Stimulated activated CD8-positive, alpha-beta memory T cell treated with anti-CD3 and anti-CD28 coated beads, Interleukin-7, amount 100 ng/mL, for 24 hours (primary cell): ENCODE data around the gene LENG8.

Experiments used
- DNase-seq: peaks from one replicate; pipeline ENCODE4 v3.0.0-alpha.2; 2020; ENCODE audit warnings: low read depth

The LENG8 gene

GRCh38 chr19:54424201-54424600 lies 24.8 kb upstream of the LENG8 start:
- DNase-seq: no peak

- DNase-seq: no peak
Observed at GRCh38 chr19:54424660-54425381, 24.2 kb upstream of the LENG8 start.

GRCh38 chr19:54425382-54425723 lies 23.6 kb upstream of the LENG8 start:
- DNase-seq: no peak

GRCh38 chr19:54426291-54426931 lies 22.6 kb upstream of the LENG8 start:
- no peak for DNase-seq

GRCh38 chr19:54427586-54427985 lies 21.4 kb upstream of the LENG8 start:
- no peak for DNase-seq

GRCh38 chr19:54428323-54429175 lies 20.4 kb upstream of the LENG8 start:
- no peak for DNase-seq

- DNase-seq: no peak
Observed at GRCh38 chr19:54429176-54429495, 19.9 kb upstream of the LENG8 start.

- no peak for DNase-seq
Observed at GRCh38 chr19:54429545-54430227, 19.3 kb upstream of the LENG8 start.

GRCh38 chr19:54430306-54431254 lies 18.4 kb upstream of the LENG8 start:
- no peak for DNase-seq

- DNase-seq: no peak
Observed at GRCh38 chr19:54431255-54431838, 17.7 kb upstream of the LENG8 start.

GRCh38 chr19:54432144-54432738 lies 16.8 kb upstream of the LENG8 start:
- no peak for DNase-seq

GRCh38 chr19:54433697-54434096 lies 15.3 kb upstream of the LENG8 start:
- no peak for DNase-seq

- DNase-seq: no peak
Observed at GRCh38 chr19:54434112-54434872, 14.7 kb upstream of the LENG8 start.

GRCh38 chr19:54434873-54435214 lies 14.2 kb upstream of the LENG8 start:
- no peak for DNase-seq

GRCh38 chr19:54435551-54436016 lies 13.4 kb upstream of the LENG8 start:
- DNase-seq: no peak

- no peak for DNase-seq
Observed at GRCh38 chr19:54436031-54436523, 12.9 kb upstream of the LENG8 start.

- no peak for DNase-seq
Observed at GRCh38 chr19:54436628-54437252, 12.3 kb upstream of the LENG8 start.

GRCh38 chr19:54439174-54439851 lies 9.7 kb upstream of the LENG8 start:
- DNase-seq: no peak

- no peak for DNase-seq
Observed at GRCh38 chr19:54440641-54441040, 8.4 kb upstream of the LENG8 start.
